ENCODE results near the gene APOF.

GRCh38 chr12:56336361-56337167 lies 26.1 kb downstream of the APOF start:
- TF ChIP-seq, protein P1, sequence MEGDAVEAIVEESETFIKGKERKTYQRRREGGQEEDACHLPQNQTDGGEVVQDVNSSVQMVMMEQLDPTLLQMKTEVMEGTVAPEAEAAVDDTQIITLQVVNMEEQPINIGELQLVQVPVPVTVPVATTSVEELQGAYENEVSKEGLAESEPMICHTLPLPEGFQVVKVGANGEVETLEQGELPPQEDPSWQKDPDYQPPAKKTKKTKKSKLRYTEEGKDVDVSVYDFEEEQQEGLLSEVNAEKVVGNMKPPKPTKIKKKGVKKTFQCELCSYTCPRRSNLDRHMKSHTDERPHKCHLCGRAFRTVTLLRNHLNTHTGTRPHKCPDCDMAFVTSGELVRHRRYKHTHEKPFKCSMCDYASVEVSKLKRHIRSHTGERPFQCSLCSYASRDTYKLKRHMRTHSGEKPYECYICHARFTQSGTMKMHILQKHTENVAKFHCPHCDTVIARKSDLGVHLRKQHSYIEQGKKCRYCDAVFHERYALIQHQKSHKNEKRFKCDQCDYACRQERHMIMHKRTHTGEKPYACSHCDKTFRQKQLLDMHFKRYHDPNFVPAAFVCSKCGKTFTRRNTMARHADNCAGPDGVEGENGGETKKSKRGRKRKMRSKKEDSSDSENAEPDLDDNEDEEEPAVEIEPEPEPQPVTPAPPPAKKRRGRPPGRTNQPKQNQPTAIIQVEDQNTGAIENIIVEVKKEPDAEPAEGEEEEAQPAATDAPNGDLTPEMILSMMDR (IDR thresholded peaks at IDR 0.05 in 4 of 5, conservative IDR thresholded peaks at IDR 0.05 in 1 of 5), result no peak
- no peak for TF ChIP-seq POLR2A (IDR thresholded peaks at IDR 0.05)

Data from gastrocnemius medialis (tissue), 4 donors.